NCI-H1436 treated with DMSO at 0.1 percent for 48 hours (cell line): Measurements from ENCODE around the gene PLEKHF1.
"Not testable (repeated sequence)": the region's sequence is repeated elsewhere in the genome, so short reads cannot be mapped to it uniquely, and the experiment has no call there.

ENCODE experiments used
- DNase-seq: peaks from one replicate; lab custom pipeline; 2025; lab: John Stamatoyannopoulos, UW

PLEKHF1 gene, protein sequence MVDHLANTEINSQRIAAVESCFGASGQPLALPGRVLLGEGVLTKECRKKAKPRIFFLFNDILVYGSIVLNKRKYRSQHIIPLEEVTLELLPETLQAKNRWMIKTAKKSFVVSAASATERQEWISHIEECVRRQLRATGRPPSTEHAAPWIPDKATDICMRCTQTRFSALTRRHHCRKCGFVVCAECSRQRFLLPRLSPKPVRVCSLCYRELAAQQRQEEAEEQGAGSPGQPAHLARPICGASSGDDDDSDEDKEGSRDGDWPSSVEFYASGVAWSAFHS

DNA sequence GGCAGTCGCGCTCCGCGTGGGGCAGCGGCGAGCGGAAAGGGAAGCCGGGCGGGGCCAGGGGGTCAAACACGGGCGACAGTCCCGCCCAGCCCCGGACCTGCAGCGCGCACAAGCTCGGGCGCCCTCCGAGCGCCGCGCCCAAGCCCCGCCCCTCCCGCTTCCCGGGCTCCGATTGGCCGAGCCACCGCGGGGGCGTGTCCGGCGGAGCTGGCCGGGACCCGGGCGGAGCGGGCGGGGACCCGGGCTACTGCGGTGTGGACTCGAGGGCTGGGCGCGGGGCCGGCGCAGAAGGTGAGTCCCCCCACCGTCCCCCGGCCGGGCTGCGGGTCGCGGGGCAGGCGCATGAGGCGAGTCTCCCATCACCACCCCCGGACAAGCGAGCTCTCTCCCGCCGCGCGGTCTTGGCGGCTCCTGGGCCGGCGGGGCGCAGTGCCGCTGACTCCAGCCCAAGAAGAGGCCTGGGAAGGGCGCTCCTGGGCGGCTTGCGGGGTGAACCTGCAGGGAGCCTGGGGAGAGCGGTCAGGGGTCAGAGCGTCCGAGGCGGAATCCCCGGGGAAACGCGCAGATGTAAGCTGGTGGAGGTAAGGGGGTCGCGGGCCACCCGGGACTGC lies at the start of gene PLEKHF1:
Gene PLEKHF1 (plus strand): TSS at position 247 of the 611 bp plus-strand sequence. CDS start 8,379 bp downstream, outside the sequence.
- DNase-seq = no peak

DNA sequence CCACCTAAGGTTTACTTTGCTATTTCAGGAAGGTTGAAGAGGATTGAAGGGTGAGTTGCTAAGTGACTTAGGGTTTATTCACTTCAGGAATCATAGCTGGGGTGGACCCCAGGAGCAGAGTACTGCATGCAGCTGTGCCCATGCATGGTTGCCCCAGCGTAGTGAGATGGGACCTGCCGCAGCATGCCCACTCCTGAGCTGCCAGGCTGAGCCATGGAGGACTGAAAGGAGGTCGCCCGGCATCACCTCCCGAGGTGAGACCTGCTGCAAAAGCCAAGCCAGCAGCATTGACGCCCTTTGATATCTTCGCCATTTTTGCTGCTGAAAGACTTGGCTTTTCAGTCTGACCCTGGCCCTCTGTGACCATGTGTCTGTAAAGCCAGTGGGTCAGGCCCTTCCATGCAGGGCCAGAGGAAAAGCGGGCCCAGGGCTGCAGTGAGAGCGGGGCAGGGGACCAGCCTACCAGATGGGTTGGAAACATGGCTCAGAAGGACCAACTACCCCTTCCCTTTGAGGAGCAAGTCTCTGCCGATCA lies 49.3 kb upstream of the PLEKHF1 start:
- DNase-seq = no peak

DNA sequence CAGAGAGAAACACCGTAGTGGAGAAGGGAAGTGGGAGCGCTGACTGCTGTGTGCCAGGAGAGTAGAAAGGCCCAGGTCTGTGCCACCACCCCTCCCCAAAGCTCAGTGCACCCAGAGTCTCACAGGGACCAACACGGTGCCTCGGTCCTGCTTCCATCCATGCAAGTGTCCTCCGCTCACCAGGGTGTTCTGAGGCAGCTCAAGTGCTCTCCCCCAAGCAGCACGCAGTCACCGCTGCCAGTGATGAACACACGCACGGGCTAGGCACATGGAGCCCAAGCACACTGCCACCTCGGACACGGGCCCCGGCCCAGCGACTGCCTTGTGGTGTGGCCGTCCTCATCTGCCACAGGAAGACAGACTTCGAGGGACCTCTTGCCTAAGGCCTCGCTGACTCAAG lies 48.7 kb upstream of the PLEKHF1 start:
- DNase-seq = no peak

DNA sequence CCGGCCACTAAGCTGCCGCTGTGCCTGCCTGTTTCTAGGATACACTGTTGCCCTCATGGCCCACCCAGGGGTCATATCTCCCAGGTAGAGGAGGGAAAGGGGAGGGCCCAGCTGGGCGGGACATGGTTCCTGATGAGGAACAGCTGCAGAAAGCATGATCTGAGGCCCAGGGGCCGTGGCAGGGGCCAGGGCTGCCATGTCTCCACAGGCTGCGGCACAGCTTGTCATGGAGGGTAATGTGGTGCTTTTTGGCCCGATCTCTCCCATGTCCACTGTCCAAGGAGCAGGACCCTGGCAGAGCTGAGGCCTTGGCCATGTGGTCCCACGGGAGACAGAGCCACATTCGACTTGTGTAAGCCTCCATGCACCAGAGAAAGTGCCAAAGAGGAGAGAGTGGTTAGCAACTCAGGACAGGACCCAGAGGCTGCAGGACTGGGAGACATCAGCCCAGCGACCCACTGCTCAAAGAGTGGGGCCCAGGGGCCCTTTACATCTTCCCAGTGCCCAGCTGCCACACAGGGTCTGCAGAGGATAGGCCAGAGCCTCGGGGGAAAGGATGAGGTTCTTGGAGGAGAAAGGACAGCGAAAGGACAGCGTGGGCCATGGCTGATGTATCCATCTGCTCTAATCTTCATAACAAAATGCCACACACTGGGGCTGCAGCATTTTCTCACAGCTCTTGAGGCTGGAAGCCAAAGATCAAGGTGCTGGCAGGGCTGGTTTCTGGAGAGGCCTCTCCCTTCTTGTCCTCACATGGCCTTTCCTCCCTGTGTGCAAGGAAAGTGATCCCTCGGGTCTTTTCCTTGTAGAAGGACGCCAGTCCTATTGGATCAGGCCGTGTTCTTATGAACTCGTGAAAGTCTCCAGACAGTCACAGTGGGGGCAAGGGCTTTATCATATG lies 47.6 kb upstream of the PLEKHF1 start:
- no peak for DNase-seq

DNA sequence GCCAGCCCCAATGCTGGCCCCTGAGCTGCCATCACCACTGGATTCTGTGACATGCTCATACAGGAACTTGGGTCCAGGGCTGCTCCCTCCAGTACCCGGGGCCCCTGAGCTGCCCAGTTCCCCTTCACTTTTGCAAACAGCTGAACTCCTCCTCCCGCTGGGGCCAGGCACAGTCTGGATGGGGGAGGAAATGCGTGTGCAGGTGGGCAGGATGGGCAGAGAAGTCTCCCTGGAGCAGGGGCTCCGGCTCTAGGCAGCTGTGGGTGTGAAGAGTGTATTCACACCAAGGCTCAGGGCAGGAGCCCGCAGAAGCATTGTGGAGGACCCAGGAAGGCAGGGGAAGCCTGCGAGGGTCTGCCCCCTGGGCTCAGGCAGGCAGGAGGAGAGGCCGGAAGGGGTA lies 46.8 kb upstream of the PLEKHF1 start:
- no peak for DNase-seq

DNA sequence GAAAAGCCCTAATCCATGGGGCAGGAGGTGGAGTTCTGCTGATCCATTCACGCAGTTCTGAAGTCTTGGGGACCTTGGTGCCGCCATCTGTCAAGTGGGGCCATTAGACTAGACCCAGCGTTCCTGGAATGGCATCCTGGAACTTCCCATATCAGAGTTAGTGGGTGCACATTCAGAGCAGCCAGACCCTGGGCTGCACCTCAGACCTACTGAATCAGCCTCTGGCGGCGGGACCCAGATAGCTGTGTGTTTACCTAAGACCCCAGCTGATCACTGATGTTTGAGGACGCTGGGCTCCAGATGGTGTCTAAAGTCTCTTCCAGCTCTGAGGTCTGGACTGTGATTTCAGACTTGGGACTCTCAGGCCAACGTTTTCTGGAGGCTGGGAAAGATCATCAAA lies 46.4 kb upstream of the PLEKHF1 start:
- no peak for DNase-seq

DNA sequence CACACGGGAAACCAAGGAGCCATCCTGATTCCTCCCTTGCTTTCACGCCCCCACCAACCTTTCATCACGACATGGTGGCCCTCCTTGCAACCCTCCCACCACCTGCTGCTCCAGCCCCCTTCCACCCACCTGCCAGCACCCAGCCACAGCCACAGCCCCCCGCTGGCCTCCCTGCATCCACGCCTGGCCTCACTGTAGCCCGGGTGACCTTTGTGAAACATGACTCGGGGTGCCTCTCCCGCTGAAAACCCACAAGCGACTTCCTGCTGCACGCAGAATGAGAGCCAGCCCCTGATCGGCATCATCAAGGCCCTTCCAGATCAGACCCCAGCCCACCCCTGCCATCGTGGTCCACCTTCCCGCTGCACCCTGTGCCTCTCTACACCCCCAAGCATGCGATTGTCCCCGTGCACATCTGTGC lies 44.3 kb upstream of the PLEKHF1 start:
- no peak for DNase-seq

DNA sequence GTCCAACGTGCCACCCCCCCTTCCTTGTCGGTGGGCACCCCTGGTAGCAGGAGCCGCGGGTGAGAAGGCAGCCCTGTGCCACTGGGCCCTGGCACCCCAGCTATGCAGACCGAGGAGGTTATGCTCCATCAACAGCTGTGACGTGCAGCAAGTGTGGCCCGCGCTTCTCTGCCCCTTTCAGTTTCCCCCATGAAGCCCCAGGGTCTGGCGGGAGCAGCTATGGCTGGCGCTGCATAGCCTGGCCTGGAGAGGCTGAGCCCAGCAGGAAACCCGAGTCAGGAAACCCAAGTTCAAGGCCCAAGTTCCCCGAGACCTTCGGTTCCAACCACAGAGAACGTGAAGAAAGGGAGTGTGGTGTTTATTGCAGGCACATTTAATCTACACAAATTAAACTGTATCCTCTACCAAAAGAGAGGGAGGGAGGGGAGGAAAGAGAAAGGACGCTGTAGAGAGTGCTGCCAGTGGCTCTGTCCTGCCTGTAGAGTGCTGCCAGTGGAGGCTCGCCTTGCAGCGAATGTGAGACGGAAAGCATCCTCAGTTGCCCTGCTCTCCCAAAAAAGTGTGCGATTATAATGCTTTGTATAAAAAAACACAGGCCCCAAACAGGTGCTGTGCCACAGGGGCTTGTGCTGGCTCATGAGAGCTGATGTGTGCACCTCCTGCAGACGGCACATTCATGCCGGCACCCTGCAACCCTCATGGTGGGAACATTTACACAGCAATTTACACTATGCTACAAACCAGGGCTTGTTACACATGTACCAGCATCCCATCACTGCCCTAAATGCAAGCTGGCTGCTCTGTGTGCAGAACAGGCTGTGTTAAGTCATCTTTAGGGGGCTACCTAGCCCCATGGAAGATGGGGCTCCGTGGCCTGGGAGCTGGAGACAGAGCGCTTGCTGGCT lies 42.8 kb upstream of the PLEKHF1 start:
- DNase-seq = no peak

DNA sequence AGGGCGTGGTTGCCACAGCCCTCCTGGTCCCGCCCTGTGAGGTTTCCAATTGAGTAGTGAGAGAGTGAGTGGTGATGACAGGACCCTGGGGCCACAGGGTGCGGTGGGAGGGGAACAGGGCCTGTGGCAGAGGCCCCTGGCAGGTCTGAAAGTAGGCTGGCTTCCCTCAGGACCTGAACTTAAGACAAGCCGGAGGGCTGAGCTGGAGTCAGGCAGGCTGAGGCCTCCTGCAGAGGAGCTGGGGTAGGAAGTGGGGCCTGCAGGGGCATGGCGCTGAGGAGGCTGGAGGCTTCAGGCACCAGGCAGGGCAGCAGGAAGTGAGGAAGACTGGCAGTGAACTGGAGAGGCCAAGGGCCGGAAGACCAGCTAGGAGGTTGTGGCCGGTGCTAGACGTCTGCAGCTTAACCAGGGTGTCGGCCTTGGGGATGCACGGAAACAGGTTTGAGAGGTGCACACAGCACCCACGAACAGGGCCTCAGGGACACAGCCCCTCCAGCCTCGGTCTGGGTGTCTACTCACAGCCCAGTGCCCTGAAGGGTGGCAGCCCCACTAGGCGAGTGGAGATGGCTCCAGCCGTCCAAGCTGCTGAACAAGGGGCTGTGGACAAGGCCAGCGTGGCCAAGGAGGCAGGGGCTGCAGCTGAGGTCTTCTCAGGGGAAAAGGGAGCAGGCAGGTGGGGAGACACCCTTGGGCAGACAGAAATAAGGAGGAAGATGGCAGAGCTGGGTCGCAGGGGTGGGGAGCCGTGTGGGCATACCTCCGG lies 41.4 kb upstream of the PLEKHF1 start:
- DNase-seq = no peak

DNA sequence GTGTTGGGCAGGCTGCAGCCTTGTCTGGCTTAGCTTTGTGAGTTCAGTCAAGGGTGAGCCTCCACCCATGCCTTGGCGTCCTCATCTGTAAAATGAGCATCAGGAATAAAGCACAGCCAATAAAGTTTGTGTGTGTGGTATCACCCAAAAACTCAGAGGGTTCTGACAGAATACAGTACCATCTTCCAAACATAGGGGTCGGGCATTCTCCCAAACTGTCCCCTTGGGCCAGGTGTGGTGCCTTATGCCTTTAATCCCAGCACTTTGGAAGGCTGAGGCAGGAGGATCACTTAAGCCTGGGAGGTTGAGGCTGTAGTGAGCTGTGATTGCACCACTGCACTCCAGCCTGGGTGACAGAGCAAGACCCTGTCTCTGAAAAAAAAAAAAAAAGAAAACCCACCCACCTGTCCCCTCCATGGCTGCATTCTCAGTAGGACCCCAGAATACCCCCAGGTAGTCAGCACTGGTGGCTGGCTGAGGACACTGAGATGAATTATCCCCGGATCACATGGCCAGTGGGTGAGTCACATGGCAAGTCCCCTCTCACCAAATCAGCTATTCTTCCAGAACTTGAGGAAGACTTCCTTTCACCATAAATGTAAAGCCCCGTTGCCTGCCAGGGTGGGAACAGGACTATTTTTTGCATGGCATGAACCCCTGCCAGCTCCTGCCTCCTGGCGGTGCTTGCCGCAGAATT lies 40.6 kb upstream of the PLEKHF1 start:
- no peak for DNase-seq

DNA sequence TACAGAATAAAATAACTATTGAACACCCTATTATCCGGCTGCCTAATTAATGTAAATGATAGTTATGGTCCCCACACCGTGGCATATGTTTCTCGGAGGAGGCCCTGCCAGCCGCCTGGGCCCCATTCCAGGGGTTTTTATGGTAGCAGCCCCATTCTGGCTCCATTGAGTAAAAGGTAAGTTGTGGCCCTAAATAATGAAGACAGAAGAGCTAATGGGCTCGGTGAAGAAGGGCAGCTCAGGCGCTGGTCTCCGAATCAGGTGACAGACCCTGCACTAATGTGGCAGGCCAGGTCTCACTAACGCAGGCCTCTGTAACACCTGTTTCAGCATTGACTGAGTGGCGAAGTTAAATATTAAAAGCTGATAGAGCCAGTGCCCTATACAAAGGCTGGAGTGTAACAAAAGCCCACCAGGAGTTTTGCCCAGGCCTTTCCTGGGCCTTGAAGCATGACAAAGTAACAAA lies 40.0 kb upstream of the PLEKHF1 start:
- no peak for DNase-seq

DNA sequence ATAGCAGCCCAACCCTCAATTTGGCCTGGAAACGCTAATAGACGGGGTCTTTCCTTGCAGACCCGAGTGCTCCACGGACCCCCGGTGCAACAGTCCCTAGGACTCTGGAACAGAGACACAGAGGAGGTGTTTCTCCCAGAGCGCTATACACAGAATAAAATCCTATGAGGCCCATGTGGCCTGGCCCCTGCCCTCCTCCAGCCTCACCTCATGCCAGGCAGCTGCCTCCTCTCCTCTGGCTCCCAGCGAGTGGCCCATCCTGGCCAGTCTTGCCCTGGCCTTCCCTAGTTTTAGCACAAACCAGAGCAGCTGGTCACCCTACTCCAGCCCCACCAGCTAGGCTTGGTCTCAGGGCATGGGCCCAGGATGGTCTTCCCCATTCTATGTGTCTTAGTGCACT lies 38.9 kb upstream of the PLEKHF1 start:
- DNase-seq = no peak

DNA sequence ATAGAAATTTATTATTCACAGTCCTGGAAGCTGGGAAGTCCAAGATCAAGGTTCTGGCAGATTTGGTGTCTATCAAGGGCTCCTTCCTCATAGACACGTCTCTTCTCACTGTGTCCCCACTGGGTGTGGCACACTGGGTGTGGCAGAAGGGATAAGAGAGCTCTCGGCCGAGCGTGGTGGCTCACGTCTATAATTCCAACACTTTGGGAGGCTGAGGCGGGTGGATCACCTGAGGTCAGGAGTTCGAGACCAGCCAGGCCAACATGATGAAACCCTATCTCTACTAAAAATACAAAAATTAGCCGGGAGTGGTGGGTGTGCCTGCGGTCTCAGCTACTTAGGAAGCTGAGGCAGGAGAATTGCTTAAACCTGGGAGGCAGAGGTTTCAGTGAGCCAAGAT lies 38.4 kb upstream of the PLEKHF1 start:
- DNase-seq = not testable (repeated sequence)

DNA sequence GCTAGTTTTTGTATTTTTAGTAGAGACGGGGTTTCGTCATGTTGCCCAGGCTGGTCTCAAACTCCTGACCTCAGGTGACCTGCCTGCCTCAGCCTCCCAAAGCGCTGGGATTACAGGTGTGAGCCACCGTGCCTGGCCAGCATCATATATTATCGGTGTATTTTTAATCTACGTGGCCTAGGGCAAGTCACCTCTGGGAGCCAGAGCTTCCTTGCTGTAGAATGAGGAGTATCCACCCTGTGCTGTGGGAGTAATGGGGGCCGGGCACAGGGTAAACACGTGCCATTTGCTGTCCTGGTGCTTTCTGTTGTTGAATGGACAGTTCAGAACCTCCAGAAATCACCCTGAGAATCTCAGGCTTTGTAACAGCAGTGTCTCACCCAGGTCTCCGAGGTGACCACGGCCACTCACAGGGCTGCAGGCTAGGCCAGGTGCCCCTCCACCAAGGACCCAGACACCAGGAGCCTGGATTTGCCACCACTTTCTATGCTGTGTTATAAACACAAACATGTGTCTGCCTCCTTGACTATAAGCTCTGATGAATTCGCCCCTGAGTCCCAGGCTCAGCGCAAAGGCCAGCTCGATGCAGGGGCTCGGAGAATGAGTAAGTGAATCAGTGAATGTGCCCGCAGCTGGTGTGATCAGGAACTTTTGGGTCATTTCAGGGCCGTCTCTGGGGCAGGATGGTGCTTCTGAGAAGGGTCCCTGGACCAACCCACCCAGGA lies 36.4 kb upstream of the PLEKHF1 start:
- DNase-seq = no peak

DNA sequence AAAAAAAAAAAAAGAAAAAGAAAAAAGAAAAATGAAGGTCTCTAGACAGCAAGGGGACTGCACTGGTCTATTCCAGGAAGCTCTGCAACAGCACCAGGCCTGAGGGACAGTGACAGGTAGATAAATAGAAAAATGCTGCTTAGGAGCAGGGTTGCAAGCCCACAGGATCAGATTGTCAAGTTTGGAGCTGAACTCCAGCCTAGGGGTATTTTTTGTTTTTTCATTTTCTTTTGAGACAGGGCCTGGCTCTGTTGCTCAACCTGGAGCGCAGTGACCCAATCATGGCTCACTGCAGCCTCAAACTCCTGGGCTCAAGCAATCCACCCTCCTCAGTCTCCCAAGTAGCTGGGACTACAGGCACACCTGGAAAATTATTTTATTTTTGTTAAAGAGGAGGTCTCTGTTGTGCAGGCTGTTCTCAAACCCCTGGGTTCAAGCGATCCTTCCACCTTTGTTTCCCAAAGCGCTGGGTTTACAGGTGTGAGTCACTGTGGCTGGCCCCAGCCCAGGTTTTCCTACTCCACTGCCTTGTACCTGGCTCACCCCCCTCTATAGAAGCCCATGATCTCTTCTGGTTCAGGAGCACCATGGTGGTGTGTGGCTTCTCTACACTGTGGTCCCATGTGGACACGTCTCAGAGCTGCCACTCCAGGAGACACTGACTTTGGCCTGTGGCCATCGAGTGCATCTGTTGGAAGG lies 35.3 kb upstream of the PLEKHF1 start:
- DNase-seq = no peak

DNA sequence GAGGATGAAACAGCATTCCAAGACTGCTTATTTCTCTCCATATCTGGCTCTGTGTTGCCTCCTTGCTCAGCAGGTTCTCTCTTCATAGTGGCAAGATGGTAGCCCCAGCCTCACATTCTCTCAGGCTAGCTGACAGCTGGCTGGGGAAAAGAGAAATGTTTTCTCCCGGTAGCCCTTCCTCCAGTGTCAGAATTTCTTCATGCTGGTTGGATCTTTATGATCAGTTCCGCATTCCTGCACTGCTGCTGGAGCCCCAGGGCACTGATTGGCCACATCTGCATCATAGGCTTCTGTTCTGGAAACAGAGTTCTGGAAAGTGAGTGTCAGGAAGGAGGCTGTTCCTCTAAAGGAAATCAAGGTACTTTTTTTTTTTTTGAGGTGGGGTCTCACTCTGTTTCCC lies 34.6 kb upstream of the PLEKHF1 start:
- DNase-seq = no peak

DNA sequence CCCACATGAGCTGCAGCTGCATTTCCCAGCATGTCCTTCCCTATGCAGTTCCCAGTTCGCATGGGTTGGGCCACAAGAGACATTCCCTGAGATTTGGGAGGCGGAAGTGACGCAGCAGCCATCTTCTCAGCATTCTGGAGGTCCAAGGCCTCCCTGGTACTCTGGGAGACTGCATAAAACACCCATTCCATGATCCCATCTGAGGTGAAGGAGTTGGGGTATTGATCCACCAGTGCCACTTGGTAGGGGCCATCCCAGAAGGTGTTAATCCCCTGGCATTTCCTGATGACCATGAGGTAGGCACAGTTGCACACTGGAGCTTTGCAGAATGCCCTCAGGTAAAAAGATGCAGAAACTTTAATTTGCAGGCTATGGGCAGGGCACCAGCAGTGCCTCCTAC lies 33.8 kb upstream of the PLEKHF1 start:
- DNase-seq = no peak

DNA sequence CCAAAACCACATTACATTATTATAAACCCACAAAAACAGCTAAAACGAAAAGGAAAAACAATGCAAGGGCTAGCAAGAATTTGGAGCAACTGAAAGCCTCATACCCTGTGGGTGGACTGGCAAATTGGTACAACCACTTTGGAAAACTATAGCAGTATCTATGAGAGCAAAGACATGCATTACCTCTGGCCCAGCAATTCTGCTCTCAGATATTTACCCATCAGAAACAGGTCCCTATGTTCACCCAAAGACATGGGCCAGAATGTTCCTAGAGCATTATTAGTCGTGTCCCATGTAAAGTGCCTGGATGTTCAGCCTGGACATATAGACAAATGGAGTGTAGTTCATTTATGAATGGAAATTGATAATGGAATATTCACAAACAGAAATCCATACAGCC lies 31.3 kb upstream of the PLEKHF1 start:
- no peak for DNase-seq
